DLD1 (cell line): ENCODE results near the gene PPP3CB.
"Not testable (repeated sequence)": the region's sequence is repeated elsewhere in the genome, so short reads cannot be mapped to it uniquely, and the experiment has no call there.

Source experiments
- in situ Hi-C: cut with HindIII; loops from 2 replicates; pipeline ENCODE4 v1.10.0; 2017; ENCODE audit warnings: low sequenced_read_pairs

PPP3CB gene

DNA sequence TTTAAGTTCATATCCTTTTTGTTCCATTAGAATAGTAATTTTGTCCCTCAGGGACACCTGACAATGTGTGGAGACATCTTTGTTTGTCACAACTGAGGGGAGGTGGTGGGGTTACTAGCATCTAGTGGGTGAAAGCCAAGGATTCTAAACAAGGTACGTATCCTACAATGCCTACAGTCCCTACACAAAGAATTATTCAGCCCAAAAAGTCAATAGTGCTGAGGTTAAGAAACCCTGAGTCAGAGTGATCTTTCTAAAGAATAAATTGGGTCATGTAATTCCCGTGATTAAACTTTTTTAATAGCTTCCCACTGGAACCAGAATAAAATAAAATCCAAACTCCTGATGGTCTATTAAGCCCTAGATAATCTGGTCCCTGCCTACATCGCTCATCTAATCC, 79.3 kb downstream of the PPP3CB start:
- in situ Hi-C loops, result no loop called here

- in situ Hi-C loops, result no loop called here
Observed at GRCh38 chr10:73414230-73414945, 81.4 kb downstream of the PPP3CB start.

- in situ Hi-C loops, result no loop called here
Observed at GRCh38 chr10:73413528-73414229, 82.1 kb downstream of the PPP3CB start, which contains the start of gene ANXA7. Gene ANXA7, minus strand, starts transcription at chr10:73414058. Its CDS starts 13,202 bp downstream, at chr10:73400856.

DNA sequence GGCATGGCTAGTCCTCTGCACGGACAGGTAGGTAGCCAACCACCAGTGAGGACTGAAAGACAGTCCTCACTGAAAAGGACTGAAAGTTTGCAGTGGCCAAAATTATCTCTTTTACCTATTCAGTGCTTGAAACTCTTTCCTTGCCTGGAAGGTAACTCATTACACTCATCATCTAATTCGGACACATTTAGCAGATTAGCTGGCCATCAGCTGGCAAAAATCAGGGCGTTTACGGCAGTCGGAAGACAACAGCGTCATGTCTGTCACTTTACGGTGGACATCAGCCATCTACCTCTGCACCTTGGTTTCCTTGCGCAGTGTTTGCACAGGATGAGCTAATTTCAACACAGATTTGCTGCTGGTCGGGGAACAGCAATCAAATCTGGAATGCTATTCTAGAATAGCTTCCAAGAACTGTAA, 82.7 kb downstream of the PPP3CB start:
- in situ Hi-C loops, result no loop called here

GRCh38 chr10:73410897-73411296, 84.9 kb downstream of the PPP3CB start:
- in situ Hi-C loops, result no loop called here

DNA sequence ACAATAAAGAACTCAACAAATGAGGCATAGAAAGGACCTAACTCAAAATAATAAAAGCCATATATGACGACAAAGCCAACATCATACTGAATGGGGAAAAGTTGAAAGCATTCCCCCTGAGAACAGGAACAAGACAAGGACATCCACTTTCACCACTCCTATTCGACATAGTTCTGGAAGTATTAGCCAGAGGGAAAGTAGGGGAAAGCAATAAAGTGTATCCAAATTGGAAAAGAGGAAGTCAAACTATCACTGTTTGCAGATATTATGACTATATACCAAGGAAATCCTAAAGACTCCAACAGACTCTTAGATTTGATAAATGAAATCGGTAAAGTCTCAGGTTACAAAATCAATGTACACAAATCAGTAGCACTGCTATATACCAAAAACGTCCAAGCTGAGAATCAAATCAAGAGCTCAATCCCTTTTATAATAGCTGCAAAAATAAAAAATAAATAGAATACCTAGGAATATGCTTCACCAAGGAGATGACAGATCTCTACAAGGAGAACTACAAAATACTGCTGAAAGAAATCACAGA, 86.8 kb downstream of the PPP3CB start:
- in situ Hi-C loops, result no loop called here

DNA sequence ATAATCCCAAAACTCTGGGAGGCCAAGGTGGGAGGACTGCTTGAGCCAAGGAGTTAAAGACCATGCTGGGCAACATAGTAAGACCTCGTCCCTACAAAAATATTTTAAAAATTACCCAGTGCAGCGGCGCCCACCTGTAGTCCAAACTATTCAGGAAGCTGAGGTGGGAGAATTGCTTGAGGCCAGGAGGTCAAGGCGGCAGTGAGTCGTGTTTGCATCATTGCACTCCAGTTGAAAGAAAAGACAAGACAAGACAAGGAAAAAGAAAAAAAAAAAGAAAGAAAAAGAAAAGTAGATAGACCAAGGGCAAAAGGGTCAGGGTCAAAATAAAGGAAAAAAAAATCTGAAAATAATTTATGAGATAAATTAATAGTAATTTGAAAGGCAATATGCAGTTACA, 87.8 kb downstream of the PPP3CB start:
- in situ Hi-C loops, result no loop called here

- in situ Hi-C loops, result no loop called here
Observed at GRCh38 chr10:73407495-73407894, 88.3 kb downstream of the PPP3CB start.

DNA sequence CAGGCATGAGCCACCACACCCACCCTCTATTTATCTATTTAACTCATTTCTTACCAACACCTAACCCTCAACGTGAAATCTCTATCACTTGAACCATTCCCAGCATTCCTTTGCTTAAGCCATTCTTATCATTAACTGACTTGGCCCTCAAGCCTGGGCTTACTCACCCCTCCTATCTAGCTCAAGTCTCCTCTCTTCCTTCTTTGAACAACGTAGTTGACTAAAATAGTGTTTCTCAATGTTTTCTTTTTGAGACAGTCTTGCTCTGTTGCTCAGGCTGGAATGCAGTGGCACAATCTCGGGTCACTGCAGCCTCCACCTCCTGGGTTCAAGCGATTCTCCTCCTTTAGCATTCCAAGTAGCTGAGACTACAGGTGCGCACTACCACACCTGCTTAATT, 89.0 kb downstream of the PPP3CB start:
- in situ Hi-C loops, result no loop called here

GRCh38 chr10:73405556-73405955, 90.3 kb downstream of the PPP3CB start:
- in situ Hi-C loops, result no loop called here

GRCh38 chr10:73404690-73405089, 91.1 kb downstream of the PPP3CB start:
- in situ Hi-C loops, result no loop called here

- in situ Hi-C loops, result no loop called here
Observed at GRCh38 chr10:73401636-73402035, 94.2 kb downstream of the PPP3CB start.

DNA sequence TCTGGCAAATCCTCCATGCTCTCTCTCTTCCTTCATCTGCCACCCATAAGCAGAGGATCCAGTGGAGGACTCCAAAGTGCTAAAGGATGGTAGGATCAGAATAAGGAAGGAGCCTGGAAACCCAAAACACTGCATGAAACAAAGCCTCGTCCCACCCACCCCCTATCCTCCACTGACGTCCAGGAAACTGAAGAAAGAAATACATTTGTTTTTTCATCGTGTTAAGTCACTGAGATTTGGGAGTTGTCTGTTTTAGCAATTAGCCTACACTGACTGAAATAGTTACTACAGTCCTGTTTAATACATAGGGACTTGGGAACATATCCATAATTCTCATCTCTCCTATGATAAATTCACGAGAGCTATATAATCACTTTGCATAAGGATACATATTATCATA, 96.8 kb downstream of the PPP3CB start:
- in situ Hi-C loops, result no loop called here

GRCh38 chr10:73398024-73398423, 97.8 kb downstream of the PPP3CB start:
- in situ Hi-C loops, result no loop called here

- in situ Hi-C loops, result not testable (repeated sequence)
Observed at GRCh38 chr10:73394325-73394724, 101.5 kb downstream of the PPP3CB start.

DNA sequence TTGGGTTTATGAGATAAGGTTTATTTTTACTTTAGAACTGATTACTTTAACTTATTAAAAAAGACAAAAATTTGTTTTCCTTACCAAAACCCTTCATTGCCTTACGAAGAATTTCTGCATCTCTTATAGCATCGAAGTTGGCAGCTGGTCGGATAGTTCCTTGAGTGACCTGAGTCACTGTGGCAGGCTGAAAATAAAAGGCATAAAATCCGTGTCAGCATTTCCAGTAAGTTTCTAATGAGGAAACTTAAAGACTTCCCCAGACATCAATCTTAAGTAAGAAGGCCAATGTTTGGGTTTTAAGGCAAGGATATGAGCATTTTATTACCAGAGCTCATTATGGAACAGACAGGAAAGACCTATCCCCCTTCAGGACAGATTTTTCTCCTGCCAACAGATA, 107.6 kb downstream of the PPP3CB start:
- in situ Hi-C loops, result no loop called here

GRCh38 chr10:73386583-73386982, 109.2 kb downstream of the PPP3CB start:
- in situ Hi-C loops, result no loop called here
